Measurements from ENCODE around the gene PTPN5. TPM values are rescaled to one million over a fixed set of nuclear protein-coding genes. Genes with fewer than 3 reads are reported as not detected.

PTPN5 gene
- total RNA-seq, 1 experiment from 2014 or later = not detected

DNA sequence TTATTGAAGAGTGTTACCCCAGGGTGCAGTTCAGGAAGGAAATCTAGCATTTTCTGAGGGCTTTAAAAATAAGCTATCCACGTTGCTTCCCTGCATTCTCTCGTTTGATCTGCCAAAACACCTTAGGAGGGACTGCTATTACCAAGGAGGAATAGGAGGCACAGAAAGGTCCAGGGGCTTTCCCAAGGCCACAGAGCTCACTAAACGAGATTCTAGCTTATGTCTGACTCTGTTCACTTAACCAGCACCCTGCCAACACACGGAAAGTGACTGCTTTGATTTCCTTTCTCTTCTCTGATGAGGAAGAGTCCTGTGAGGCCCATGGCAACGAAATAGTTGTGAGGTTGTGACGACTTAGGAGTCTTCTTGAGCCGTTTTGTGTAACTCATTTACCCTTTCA lies 3.4 kb upstream of the PTPN5 start:
- H3K79me2 ChIP-seq (ENCODE audit: low read depth) = no peaks in the 10 kb centered on the region
- peaks cover 35% of the 10 kb centered on the region for H3K27me3 ChIP-seq (ENCODE audit: insufficient read depth, low read depth)
- H3K36me3 ChIP-seq (ENCODE audit: low read depth) = no peaks in the 10 kb centered on the region
- intact Hi-C loops (cut with micrococcal nuclease; ENCODE audit: unreplicated experiment) = no loop called here
- no peak for DNase-seq
- H3K27ac ChIP-seq = no peak overlapping the region
- no peaks in the 10 kb centered on the region for H3F3A ChIP-seq (ENCODE audit: insufficient read depth, low read depth)
- no peak overlapping the region for H3K4me2 ChIP-seq
- H2AFZ ChIP-seq = no peak overlapping the region
- H3K9me2 ChIP-seq (ENCODE audit: insufficient read depth) = no peaks in the 10 kb centered on the region
- no peaks in the 10 kb centered on the region for H4K20me1 ChIP-seq (ENCODE audit: insufficient read depth)
- BruUV-seq (replicated peaks) = no TSS peak
- no peaks in the 10 kb centered on the region for H3K4me1 ChIP-seq (replicated peaks; ENCODE audit: insufficient read depth)
- no peaks in the 10 kb centered on the region for H3K9me3 ChIP-seq (ENCODE audit: insufficient read depth, low read depth)
- ChIA-PET POLR2A (ENCODE audit: unreplicated experiment) (no interaction called here), CTCF (no interaction called here)
- TF ChIP-seq, protein P1, sequence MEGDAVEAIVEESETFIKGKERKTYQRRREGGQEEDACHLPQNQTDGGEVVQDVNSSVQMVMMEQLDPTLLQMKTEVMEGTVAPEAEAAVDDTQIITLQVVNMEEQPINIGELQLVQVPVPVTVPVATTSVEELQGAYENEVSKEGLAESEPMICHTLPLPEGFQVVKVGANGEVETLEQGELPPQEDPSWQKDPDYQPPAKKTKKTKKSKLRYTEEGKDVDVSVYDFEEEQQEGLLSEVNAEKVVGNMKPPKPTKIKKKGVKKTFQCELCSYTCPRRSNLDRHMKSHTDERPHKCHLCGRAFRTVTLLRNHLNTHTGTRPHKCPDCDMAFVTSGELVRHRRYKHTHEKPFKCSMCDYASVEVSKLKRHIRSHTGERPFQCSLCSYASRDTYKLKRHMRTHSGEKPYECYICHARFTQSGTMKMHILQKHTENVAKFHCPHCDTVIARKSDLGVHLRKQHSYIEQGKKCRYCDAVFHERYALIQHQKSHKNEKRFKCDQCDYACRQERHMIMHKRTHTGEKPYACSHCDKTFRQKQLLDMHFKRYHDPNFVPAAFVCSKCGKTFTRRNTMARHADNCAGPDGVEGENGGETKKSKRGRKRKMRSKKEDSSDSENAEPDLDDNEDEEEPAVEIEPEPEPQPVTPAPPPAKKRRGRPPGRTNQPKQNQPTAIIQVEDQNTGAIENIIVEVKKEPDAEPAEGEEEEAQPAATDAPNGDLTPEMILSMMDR (conservative IDR thresholded peaks at IDR 0.05) = no peak
- TF ChIP-seq EZH2 (IDR thresholded peaks at IDR 0.05; ENCODE audit: low read depth) = no peak
- H3K4me3 ChIP-seq = no peak overlapping the region

DNA sequence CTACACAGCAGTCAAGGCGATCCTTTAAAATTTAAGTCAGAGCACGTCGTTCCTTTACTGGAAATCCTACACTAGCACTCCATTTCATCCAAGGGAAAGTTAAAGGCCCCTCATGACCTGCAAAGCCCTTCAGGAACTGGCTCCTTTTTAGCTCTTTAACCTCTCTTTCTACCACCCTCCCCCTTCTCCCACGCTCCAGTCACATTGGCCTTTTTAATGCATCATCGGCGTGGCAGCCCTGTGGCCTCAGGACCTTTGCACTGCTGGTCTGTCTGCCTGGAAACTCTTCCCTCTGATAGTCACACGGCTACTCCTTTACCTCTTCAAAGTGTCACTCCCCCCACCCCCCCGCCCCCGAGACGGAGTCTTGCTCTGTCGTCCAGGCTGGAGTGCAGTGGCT lies 1.2 kb upstream of the PTPN5 start:
- Histone ChIP-seq H3K4me1 (replicated peaks; ENCODE audit: insufficient read depth) (no peaks in the 10 kb centered on the region), H3K36me3 (ENCODE audit: low read depth) (no peaks in the 10 kb centered on the region), H3K79me2 (ENCODE audit: low read depth) (no peaks in the 10 kb centered on the region), H3K4me2 (no peak overlapping the region), H3F3A (ENCODE audit: insufficient read depth, low read depth) (no peaks in the 10 kb centered on the region), H3K4me3 (no peak overlapping the region), H3K9me3 (ENCODE audit: insufficient read depth, low read depth) (no peaks in the 10 kb centered on the region), H4K20me1 (ENCODE audit: insufficient read depth) (no peaks in the 10 kb centered on the region), H2AFZ (no peak overlapping the region), H3K27ac (no peak overlapping the region), H3K9me2 (ENCODE audit: insufficient read depth) (no peaks in the 10 kb centered on the region), H3K27me3 (ENCODE audit: insufficient read depth, low read depth) (peaks cover 49% of the 10 kb centered on the region)
- ChIA-PET POLR2A (ENCODE audit: unreplicated experiment) (no interaction called here), CTCF (no interaction called here)
- intact Hi-C loops (cut with micrococcal nuclease; ENCODE audit: unreplicated experiment) = no loop called here
- DNase-seq = no peak
- TF ChIP-seq, protein P1 (conservative IDR thresholded peaks at IDR 0.05) = no peak
- no peak for TF ChIP-seq EZH2 (IDR thresholded peaks at IDR 0.05; ENCODE audit: low read depth)
- no TSS peak for BruUV-seq (replicated peaks)

DNA sequence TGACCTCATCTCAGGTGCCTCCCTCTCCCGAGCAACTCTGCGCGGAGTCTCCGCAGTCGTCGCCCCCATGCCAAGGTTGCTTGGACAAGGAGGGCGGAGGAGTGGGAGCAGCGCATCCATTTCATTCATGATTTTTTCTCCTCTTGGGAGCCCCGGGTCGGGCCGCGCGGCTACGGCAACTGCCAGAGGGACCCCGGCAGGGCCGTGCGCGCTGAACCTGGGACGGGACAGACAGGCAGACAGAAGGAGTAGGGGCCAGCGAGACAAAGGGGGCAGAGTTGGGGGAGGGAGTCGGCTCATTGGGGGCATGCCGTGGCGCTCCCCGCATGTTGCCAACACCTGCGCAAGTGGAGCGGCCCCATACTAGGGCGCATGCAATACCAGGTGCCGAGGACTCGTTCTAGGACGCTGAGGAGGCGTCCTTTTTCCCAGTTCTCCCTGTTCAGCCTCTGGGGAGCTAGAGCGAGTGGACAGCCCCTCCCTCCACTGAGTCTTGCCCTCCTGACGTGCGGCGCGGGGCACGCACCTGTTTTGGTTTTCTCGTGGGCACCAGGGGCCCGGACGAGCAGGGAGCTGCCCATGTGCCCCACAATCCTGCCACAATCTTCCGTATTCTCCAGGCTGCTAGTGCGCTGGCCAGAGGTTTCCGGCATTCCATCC lies 501 bp upstream of the PTPN5 start:
- Histone ChIP-seq H3K9me2 (ENCODE audit: insufficient read depth) (no peaks in the 10 kb centered on the region), H3K4me3 (no peak overlapping the region), H3K9me3 (ENCODE audit: insufficient read depth, low read depth) (no peaks in the 10 kb centered on the region), H3K36me3 (ENCODE audit: low read depth) (no peaks in the 10 kb centered on the region), H3F3A (ENCODE audit: insufficient read depth, low read depth) (no peaks in the 10 kb centered on the region), H3K27ac (no peak overlapping the region), H4K20me1 (ENCODE audit: insufficient read depth) (no peaks in the 10 kb centered on the region), H3K27me3 (ENCODE audit: insufficient read depth, low read depth) (peaks cover 52% of the 10 kb centered on the region), H2AFZ (no peak overlapping the region), H3K4me2 (no peak overlapping the region), H3K79me2 (ENCODE audit: low read depth) (no peaks in the 10 kb centered on the region), H3K4me1 (replicated peaks; ENCODE audit: insufficient read depth) (no peaks in the 10 kb centered on the region)
- BruUV-seq (replicated peaks) = no TSS peak
- ChIA-PET CTCF (no interaction called here), POLR2A (ENCODE audit: unreplicated experiment) (no interaction called here)
- TF ChIP-seq, protein P1 (conservative IDR thresholded peaks at IDR 0.05) = no peak
- no peak for TF ChIP-seq EZH2 (IDR thresholded peaks at IDR 0.05; ENCODE audit: low read depth)
- intact Hi-C loops (cut with micrococcal nuclease; ENCODE audit: unreplicated experiment) = no loop called here
- no peak for DNase-seq

Data from PC-9 (cell line).